ENCODE data around the gene SHLD3.
"Not testable (repeated sequence)": the region's sequence is repeated elsewhere in the genome, so short reads cannot be mapped to it uniquely, and the experiment has no call there.

The SHLD3 gene, protein sequence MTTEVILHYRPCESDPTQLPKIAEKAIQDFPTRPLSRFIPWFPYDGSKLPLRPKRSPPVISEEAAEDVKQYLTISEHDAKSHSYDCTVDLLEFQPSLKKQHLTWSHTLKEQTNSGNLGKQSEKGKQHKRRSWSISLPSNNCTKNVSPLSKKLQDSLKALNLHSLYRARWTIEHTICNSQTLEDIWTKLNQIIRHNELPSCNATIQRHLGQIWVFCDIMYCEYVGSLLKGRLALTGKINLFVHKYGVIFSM

DNA sequence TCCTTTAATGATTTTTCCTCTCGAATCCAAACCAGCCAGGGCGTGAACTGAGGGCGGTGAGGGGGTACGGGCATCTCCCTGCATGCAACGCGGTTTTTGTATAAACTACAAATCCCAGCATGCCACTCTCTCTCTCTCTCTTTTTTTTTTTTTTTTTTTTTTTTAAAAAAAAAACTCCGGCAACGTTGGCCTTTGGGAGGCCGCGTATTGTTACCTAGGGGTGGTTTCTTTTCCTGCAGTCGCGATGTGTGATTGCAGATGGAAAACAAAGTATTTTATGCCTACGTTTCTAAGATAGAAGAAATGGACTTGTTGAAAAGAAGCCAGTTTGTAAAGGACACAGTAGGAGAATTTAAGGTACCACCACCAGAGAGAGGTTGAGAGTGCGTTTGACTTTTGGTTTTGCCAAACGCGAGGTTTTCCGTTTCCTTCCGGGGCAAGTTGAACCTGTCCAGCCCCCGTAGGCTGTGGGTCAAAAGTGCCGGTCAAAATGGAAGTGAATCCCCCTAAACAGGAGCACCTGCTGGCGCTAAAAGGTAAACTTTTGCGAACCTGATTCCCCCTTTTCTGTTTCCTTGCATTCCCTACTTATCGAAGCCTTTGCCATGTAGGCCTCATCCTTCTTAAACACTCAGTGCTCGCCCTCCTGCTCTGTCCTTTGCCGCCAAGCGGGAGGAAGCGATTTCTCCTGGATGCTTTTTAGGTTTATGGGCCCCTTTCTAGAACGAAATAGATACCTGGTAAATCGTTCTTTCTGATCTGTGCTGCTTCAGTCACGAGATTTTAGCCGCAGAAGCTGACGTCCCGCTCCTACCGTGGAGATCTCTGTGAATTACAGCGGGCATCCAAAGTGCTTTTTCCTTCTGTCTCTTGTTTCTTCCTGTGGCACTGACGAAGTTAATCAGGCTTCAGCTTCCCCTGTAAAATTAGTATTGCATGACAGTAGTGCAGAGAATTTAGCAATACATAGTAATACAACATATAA, at the start of gene SHLD3, which contains the start of gene TRAPPC13:
Gene SHLD3 (plus strand): TSS at position 457 of the 985 bp plus-strand sequence. CDS start 4,561 bp downstream, outside the sequence.
Gene TRAPPC13 (plus strand): TSS at position 457 of the 985 bp plus-strand sequence. CDS start 34 bp downstream, at position 491.
- DNase-seq, result peak; percentile 62

GRCh38 chr5:65577141-65577540, 47.7 kb upstream of the SHLD3 start:
- no peak for DNase-seq

GRCh38 chr5:65588694-65589093, 36.1 kb upstream of the SHLD3 start:
- DNase-seq, result no peak

GRCh38 chr5:65601761-65602160, 23.1 kb upstream of the SHLD3 start:
- DNase-seq, result not testable (repeated sequence)

DNA sequence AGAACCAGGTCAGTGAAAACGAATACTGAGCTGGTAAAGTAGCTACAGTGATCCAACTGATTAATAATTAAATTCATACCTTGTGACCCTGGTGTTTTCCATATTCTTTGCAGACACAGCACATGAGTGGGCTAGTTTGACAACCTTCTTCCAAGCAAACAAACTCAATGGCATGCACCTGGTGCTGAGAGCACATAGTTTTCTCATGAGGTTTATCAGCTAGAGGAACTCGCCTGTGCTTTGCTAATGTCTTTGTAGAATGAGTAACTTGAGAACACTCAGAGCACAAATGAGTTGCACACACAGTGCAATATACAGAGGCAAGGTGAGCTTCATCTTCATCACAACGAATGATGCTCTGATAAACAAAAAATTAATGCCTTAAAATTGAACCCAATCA, 13.3 kb upstream of the SHLD3 start:
- DNase-seq, result no peak

- DNase-seq, result no peak
Measured at GRCh38 chr5:65612298-65612907, 12.4 kb upstream of the SHLD3 start.

DNA sequence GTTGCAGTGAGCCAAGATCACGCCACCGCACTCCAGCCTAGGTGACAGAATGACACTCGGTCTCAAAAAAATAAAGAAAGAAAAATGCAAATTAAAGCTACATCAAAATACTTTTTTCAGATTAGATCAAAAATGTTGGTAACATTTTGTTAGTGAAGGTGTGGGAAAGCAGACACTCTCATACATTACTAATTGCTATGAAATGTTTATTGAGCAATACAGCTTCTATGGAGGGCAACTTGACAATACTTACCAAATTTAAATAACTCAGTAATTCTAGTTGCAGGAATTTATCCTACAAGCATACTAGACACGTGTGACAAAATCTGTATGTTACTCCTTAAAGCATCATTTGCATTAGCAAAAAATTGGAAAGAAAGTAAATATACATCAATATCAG, 4.8 kb upstream of the SHLD3 start:
- DNase-seq, result no peak

GRCh38 chr5:65621961-65622360, 2.9 kb upstream of the SHLD3 start:
- not testable (repeated sequence) for DNase-seq

- no peak for DNase-seq
Measured at GRCh38 chr5:65623482-65623881, 1.3 kb upstream of the SHLD3 start.

DNA sequence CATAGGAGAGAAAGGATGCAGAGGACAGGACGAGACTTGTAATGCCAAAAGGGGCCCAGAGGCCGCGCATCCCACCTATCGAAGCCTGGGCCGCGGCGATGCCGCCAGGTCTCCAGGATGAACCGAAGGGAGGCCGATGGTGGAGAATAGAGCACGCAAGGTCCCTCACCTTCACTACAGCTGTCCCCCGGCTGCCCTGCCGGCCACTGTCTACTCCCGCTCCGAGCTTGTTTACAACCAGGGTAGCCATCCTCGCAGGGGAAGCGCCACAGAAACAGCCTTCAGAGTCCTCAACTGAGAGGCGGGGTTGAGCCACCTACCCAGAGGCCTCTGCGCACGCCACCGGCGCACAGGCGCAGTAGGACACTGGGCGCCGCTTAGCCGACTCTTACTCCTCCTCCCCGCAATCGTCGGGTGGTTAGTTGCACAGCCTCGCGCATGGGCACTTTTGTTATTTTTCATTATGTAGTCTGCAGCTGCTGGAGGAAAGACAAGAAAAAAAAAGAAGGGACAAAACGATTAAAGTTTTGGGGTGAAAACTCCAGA, 729 bp upstream of the SHLD3 start, which contains the start of gene TRIM23:
Gene TRIM23 (minus strand): TSS at position 309 of the 546 bp plus-strand sequence. CDS start 59 bp downstream, at position 250.
- peak; percentile 63 for DNase-seq

- no peak for DNase-seq
Measured at GRCh38 chr5:65625743-65626142, 916 bp downstream of the SHLD3 start.

DNA sequence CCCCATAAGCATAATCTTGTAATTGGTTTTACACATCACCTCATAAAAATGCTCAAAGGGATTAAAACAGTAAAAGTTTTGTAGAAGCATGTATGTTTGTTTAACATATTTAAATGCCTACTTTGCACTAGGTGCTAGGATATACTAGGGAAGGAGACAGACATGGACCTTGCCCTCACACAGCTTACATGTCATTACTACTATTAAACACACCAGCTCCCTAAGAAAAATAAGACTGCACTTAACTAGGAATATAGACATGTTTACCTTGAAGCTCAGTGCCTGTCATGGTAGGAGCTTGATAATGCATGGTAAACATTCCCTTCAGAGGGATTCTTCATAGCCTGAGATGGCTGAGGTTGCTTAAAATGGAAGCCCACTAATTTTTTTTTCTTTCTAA, 6.2 kb downstream of the SHLD3 start:
- no peak for DNase-seq

DNA sequence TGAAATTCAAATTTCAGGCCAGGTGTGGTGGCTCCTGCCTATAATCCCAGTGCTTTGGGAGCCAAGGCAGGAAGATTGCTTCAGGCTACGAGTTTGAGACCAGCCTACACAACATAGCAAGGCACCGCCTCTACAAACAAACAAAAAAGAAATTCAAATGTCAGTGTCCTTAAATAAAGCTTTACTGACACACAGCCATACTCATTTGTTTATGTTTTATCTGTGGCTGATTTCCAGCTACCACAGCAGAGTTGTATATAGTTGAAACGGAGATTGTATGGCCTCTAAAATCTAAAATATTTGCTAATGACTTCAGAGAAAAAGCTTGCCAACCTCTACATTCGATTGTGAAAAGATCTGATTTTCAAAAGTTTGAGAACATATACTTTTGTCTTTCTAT, 15.4 kb downstream of the SHLD3 start:
- DNase-seq, result no peak

GRCh38 chr5:65646938-65647337, 22.1 kb downstream of the SHLD3 start:
- no peak for DNase-seq

DNA sequence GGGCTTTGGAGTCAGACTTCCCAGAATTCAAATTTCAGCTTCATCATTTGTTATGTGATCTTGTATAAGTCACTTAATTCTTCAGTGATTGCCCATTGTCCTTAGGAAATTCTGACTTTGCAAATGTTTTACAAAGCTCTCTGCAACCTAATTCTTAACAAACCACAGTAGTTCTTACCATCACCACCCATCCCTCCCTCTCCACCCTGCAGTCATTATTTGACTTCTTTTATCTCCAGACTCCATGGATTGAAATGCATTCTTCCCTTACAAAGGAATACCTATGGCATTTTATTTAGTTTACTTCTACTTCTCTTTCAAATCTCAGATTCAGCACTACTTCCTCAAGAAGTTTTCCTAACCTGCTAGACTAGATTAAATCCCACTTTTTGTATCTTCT, 23.1 kb downstream of the SHLD3 start:
- DNase-seq, result no peak

- no peak for DNase-seq
Measured at GRCh38 chr5:65651144-65651543, 26.3 kb downstream of the SHLD3 start.

DNA sequence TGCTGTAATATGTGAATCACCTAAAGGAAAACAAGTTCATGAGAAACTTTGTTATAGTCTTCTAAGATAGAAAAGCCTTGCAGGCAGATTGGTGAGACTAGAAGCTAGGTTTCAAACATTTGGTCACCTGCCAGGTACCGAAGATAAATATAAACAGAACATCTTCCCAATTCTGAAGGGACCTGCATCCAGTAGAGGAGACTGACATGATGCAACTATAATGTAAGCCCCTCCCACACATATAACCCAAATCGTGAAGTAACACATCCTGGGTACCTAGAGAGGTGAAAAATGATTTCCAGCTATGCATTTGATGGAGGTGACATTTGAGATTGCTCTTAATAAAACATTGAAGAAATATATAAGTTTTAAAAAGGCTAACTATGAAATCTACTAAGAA, 29.9 kb downstream of the SHLD3 start:
- DNase-seq, result no peak

- no peak for DNase-seq
Measured at GRCh38 chr5:65663804-65664521, 39.1 kb downstream of the SHLD3 start.

DNA sequence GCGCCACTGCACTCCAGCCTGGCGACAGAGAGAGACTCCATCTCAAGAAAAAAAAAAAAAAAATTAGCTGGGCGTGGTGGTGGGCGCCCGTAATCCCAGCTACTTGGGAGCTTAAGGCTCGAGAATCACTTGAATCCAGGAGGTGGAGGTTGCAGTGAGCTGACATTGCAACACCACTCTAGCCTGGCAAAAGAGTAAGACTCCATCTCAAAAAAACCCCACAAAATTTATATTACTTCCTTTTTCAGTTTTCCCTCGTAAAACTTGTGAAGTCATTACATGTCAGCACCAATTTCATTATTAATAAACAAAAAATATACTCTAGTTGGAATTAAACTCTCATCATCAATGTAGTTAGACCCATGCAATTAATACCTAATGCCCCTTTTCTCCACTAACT, 43.9 kb downstream of the SHLD3 start:
- DNase-seq, result no peak

- DNase-seq, result no peak
Measured at GRCh38 chr5:65672796-65673195, 48.0 kb downstream of the SHLD3 start.

DNA sequence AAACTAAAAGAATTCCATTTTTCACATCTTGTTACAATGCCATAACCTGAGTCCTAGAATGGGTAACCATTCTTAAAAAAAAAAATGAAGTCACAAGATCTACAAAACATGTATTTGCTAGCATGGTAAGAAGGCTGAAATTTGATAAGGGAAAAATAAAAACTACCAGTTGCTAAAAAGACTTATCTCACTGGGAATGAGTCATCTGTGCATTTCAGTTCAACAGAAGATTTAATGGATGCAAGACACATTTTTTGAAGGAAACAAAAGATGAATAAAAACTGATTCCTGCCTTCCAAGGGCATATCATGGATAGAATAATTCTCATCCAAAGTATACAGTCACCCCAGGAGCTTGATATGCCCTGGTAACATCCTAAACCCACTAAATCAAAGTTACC, 49.9 kb downstream of the SHLD3 start:
- DNase-seq, result no peak

GRCh38 chr5:65676056-65676455, 51.2 kb downstream of the SHLD3 start:
- DNase-seq, result not testable (repeated sequence)
